GM12878 (cell line): ENCODE data around the gene IFITM5. TPM values are rescaled to one million over a fixed set of nuclear protein-coding genes. Genes with fewer than 3 reads are reported as not detected.

Source experiments
- ATAC-seq: fragments of 200-7000 bp; cut with Tn5 transposase; 3 replicates; pipeline ENCODE4 v1.9.1; 2020; ENCODE audit warnings: mild to moderate bottlenecking, moderate library complexity
- BruUV-seq: library from RNA; stranded (reverse); fragments of 400-500 nt; replicated peaks from 2 replicates; lab custom pipeline; 2021; lab: Mats Ljungman, UMichigan
- CTCF ChIA-PET: fragments of 300-600 bp; sonication (Branson Sonifier 250); formaldehyde crosslinking; extraction: SDS; loops from one replicate; lab custom pipeline; 2021; ENCODE audit warnings: inconsistent platforms; lab: Yijun Ruan, JAX
- POLR2A ChIA-PET: fragments of 350-600 bp; formaldehyde crosslinking; extraction: SDS; loops from one replicate; lab custom pipeline; 2021; ENCODE audit warnings: inconsistent platforms; lab: Charles Lee
- RAD21 ChIA-PET: fragments of 300-600 bp; sonication (Branson Sonifier 250); formaldehyde crosslinking; loops from one replicate; lab custom pipeline; 2023; ENCODE audit warnings: antibody characterized with exemption; ENCODE audit not compliant: unreplicated experiment; lab: Charles Lee
- SMC1A ChIA-PET: fragments of 300-600 bp; sonication (Branson Sonifier 250); formaldehyde crosslinking; loops from one replicate; lab custom pipeline; 2023; ENCODE audit not compliant: unreplicated experiment, uncharacterized antibody; lab: Charles Lee
- DNase-seq: peaks from one replicate; pipeline ENCODE4 v3.0.0-alpha.2; 2011; ENCODE audit warnings: low read depth, low spot score
- FAIRE-seq: peaks from 3 replicates; lab custom pipeline; 2011; peaks lifted over from hg19 to GRCh38; lab: Jason Lieb, UNC
- H2AFZ ChIP-seq: 2 replicates; pipeline ENCODE4 v1.6.0; 2011; ENCODE audit warnings: low read depth, low read length, control low read depth; ENCODE audit not compliant: control insufficient read depth
- H3K27ac ChIP-seq: 2 replicates; pipeline ENCODE4 v1.5.1; 2011; ENCODE audit warnings: control low read depth; ENCODE audit not compliant: control insufficient read depth, insufficient read depth
- H3K27me3 ChIP-seq, 2 experiments: replicated peaks in 1 of 2; 2 replicates each; pipeline versions ENCODE4 v1.6.0 to v1.6.1; 2011; ENCODE audit warnings: low read length in 1 of 2; ENCODE audit not compliant: control insufficient read depth in 2 of 2, insufficient read depth in 2 of 2
- H3K36me3 ChIP-seq, 2 experiments: 2 replicates each; pipeline ENCODE4 v1.5.1; 2011; ENCODE audit warnings: low read length in 1 of 2; ENCODE audit not compliant: control insufficient read depth in 2 of 2, insufficient read depth in 2 of 2
- H3K4me1 ChIP-seq: 2 replicates; pipeline ENCODE4 v1.6.1; 2011; ENCODE audit warnings: mild to moderate bottlenecking, low read length, moderate library complexity, mixed read lengths; ENCODE audit not compliant: control insufficient read depth, insufficient read depth
- H3K4me2 ChIP-seq: 2 replicates; pipeline ENCODE4 v1.6.0; 2011; ENCODE audit warnings: control low read depth; ENCODE audit not compliant: control insufficient read depth, insufficient read depth
- H3K4me3 ChIP-seq: fragments of 200-600 bp; sonication (generic); 2 replicates; pipeline ENCODE4 v1.5.1; 2016
- H3K79me2 ChIP-seq: 2 replicates; pipeline ENCODE4 v1.6.0; 2011; ENCODE audit warnings: low read length; ENCODE audit not compliant: control insufficient read depth, insufficient read depth
- H3K9ac ChIP-seq: 2 replicates; pipeline ENCODE4 v1.8.0; 2011; ENCODE audit warnings: low read length, control low read depth, mixed read lengths; ENCODE audit not compliant: control insufficient read depth, insufficient read depth
- H3K9me3 ChIP-seq: replicated peaks from 3 replicates; pipeline ENCODE4 v1.5.1; 2011; ENCODE audit warnings: mild to moderate bottlenecking, low read length; ENCODE audit not compliant: control insufficient read depth, insufficient read depth
- H4K20me1 ChIP-seq: 2 replicates; pipeline ENCODE4 v1.6.0; 2011; ENCODE audit not compliant: control insufficient read depth, insufficient read depth
- CBX5 ChIP-seq: sonication (generic); IDR thresholded peaks from 2 replicates; pipeline ENCODE4 v1.6.1; 2016; ENCODE audit warnings: low read depth, moderate library complexity, mild to moderate bottlenecking, inconsistent platforms
- CEBPB ChIP-seq, 2 experiments: fragments of 150-350 bp in 1 of 2; IDR thresholded peaks; 2 replicates each; pipeline ENCODE4 v1.6.1; 2012 to 2014; ENCODE audit warnings: low read depth in 2 of 2, low read length in 2 of 2, borderline replicate concordance in 1 of 2, inconsistent platforms in 1 of 2
- CUX1 ChIP-seq: IDR thresholded peaks from 2 replicates; pipeline ENCODE4 v1.6.1; 2012; ENCODE audit warnings: improper control_type of control experiment, low read depth, low read length; ENCODE audit not compliant: insufficient replicate concordance
- EED ChIP-seq: sonication (generic); IDR thresholded peaks from 2 replicates; pipeline ENCODE4 v1.6.1; 2016; ENCODE audit warnings: antibody characterized with exemption, low read depth
- IRF4 ChIP-seq: IDR thresholded peaks from 2 replicates; pipeline ENCODE4 v1.6.1; 2011; ENCODE audit warnings: low read depth, low read length
- MEF2A ChIP-seq: IDR thresholded peaks from 2 replicates; pipeline ENCODE4 v1.6.1; 2011; ENCODE audit warnings: low read depth, mild to moderate bottlenecking, low read length, moderate library complexity; ENCODE audit not compliant: insufficient read depth
- MTA3 ChIP-seq: IDR thresholded peaks from 2 replicates; pipeline ENCODE4 v1.6.1; 2012; ENCODE audit warnings: low read length, inconsistent platforms, borderline replicate concordance
- MXI1 ChIP-seq: fragments of 150-350 bp; IDR thresholded peaks from 2 replicates; pipeline ENCODE4 v1.6.1; 2011; ENCODE audit warnings: low read depth, mild to moderate bottlenecking, inconsistent platforms, low read length, improper control_type of control experiment
- NRF1 ChIP-seq: conservative IDR thresholded peaks from 2 replicates; pipeline ENCODE4 v1.6.1; 2011; ENCODE audit warnings: mild to moderate bottlenecking, low read depth, low read length, improper control_type of control experiment
- SIX5 ChIP-seq: IDR thresholded peaks from 2 replicates; pipeline ENCODE4 v1.6.1; 2011; ENCODE audit warnings: mild to moderate bottlenecking, low read depth, low read length, moderate library complexity; ENCODE audit not compliant: severe bottlenecking
- SP1 ChIP-seq: IDR thresholded peaks from one replicate; pipeline ENCODE4 v1.6.1; 2011; ENCODE audit warnings: low read depth, low read length
- STAT3 ChIP-seq: IDR thresholded peaks from 2 replicates; pipeline ENCODE4 v1.6.1; 2011; ENCODE audit warnings: low read depth, low read length, improper control_type of control experiment
- TBL1XR1 ChIP-seq: IDR thresholded peaks from 2 replicates; pipeline ENCODE4 v1.6.1; 2012; ENCODE audit warnings: low read depth, low read length, improper control_type of control experiment
- YBX1 ChIP-seq: fragments of 450-650 bp; IDR thresholded peaks from 2 replicates; pipeline ENCODE4 v1.6.1; 2016; ENCODE audit warnings: antibody characterized with exemption
- WGBS: methylation state at CpG from one replicate; pipeline ENCODE4 v1.1.6; 2016; ENCODE audit warnings: low lambda C conversion rate; ENCODE audit not compliant: insufficient replicate concordance, insufficient coverage; ENCODE audit errors: missing lambda C conversion rate; 5-methylcytosine and 5-hydroxymethylcytosine counted together
- in situ Hi-C: fragments of 300-500 bp; cut with MboI; formaldehyde crosslinking; loops from 9 replicates; pipeline ENCODE4 v1.14.3; 2018; ENCODE audit warnings: mixed read lengths
- intact Hi-C: fragments of 100-400 bp; cut with micrococcal nuclease; formaldehyde crosslinking; loops from one replicate; pipeline ENCODE4 v1.14.2; 2022; ENCODE audit not compliant: unreplicated experiment
- polyA plus RNA-seq, 11 experiments: library from polyadenylated mRNA; depleted of rRNA in 4 of 11; unstranded in 6 of 11; stranded (reverse) in 5 of 11; fragments of >200 nt; fragmentation: Nextera tagmentation in 4 of 11; fragmentation: Illumina TruSeq in 1 of 11; extraction: Ambion mirVana in 4 of 11; extraction: Trizol in 1 of 11; gene quantifications; 1 replicate in 1 of 11; 2 replicates in 10 of 11; pipeline versions ENCODE4 v1.2.1 to v1.2.3, GENCODE V29; 2011 to 2016; ENCODE audit warnings: inconsistent platforms in 2 of 11, missing spikeins in 2 of 11, low read depth in 1 of 11
- total RNA-seq, 4 experiments: library from RNA; depleted of rRNA in 3 of 4; stranded (reverse); fragments of >200 nt in 3 of 4; fragmentation: Illumina TruSeq in 1 of 4; extraction: Trizol in 1 of 4; gene quantifications; 2 replicates each; pipeline versions ENCODE4 v1.2.1 to v1.2.3, GENCODE V29; 2013 to 2021

Gene IFITM5
- total and polyA plus RNA-seq, 10 of the 15 experiments (the other 5 are each of a cell fraction or from before 2014, with no cell fraction given) = not detected

- TF ChIP-seq TBL1XR1 = no peak
- no peak for TF ChIP-seq NRF1
- TF ChIP-seq EED = no peak
- TF ChIP-seq CBX5 = no peak
- TF ChIP-seq CEBPB (IDR thresholded peaks at IDR 0.05; ENCODE audit: borderline replicate concordance in 1 of 2, low read depth in 2 of 2, low read length in 2 of 2) = no peak
- TF ChIP-seq, all 136 proteins: peak for 0
Measured at GRCh38 chr11:255816-256215, 43.5 kb downstream of the IFITM5 start (continued).

GRCh38 chr11:255176-255575, 44.1 kb downstream of the IFITM5 start:
- Histone ChIP-seq H3K9me3 (no peaks in the 10 kb centered on the region), H3K9ac (no peak overlapping the region), H3K4me1 (peaks cover 13% of the 10 kb centered on the region), H3K27ac (no peak overlapping the region), H3K36me3 (peaks cover 7 to 15% of the 10 kb centered on the region in 2 experiments; a peak in 3 of 4 replicates), H3K27me3 (no peaks in the 10 kb centered on the region), H3K79me2 (no peaks in the 10 kb centered on the region), H2AFZ (no peak overlapping the region), H3K4me2 (no peak overlapping the region), H3K4me3 (no peak overlapping the region), H4K20me1 (no peaks in the 10 kb centered on the region)
- FAIRE-seq (no peak), ATAC-seq (no peak), DNase-seq (no peak)
- intact Hi-C loops = no loop called here
- TF ChIP-seq MEF2A = no peak
- no peak for TF ChIP-seq YBX1
- TF ChIP-seq STAT3 = no peak
- TF ChIP-seq MXI1 = no peak
- no peak for TF ChIP-seq SP1
- TF ChIP-seq IRF4 = no peak
- no peak for TF ChIP-seq SIX5
- TF ChIP-seq CUX1 = no peak
- no peak for TF ChIP-seq MTA3
- SMC1A ChIA-PET = no interaction called here
- POLR2A ChIA-PET = interaction anchor here (0.6 kb wide), 1 partner anchor 57 kb away, joined by 3 read pairs; no protein-coding TSS in a partner anchor
- 68% methylated on average over 3 of the region's 3 CpGs for WGBS
- BruUV-seq = no TSS peak
- RAD21 ChIA-PET = no interaction called here
- CTCF ChIA-PET = interaction anchor here (0.9 to 1.1 kb wide), 3 partner anchors 18 to 107 kb away, joined by 3 read pairs; no protein-coding TSS in a partner anchor
- in situ Hi-C loops = no loop called here
